Stimulated activated CD8-positive, alpha-beta memory T cell treated with anti-CD3 and anti-CD28 coated beads, Interleukin-12 subunit alpha, Interleukin-12 subunit beta, amount 100 ng/mL, for 24 hours (primary cell): Measurements from ENCODE around the gene MSANTD2.

Experiments used
- DNase-seq: peaks from one replicate; pipeline ENCODE4 v3.0.0-alpha.2; 2020; ENCODE audit errors: extremely low read depth

The MSANTD2 gene

GRCh38 chr11:124817036-124817435 is 16.8 kb upstream of the MSANTD2 start:
- DNase-seq: no peak

GRCh38 chr11:124814739-124815138 is 14.5 kb upstream of the MSANTD2 start:
- no peak for DNase-seq

GRCh38 chr11:124812876-124813275 is 12.7 kb upstream of the MSANTD2 start:
- DNase-seq: no peak

GRCh38 chr11:124811399-124812125 is 11.4 kb upstream of the MSANTD2 start:
- DNase-seq: no peak

- no peak for DNase-seq
These were observed 7.6 kb upstream of the MSANTD2 start for GRCh38 chr11:124807660-124808270.

GRCh38 chr11:124807201-124807600 is 7.0 kb upstream of the MSANTD2 start:
- no peak for DNase-seq

- DNase-seq: no peak
These were observed 4.7 kb upstream of the MSANTD2 start for GRCh38 chr11:124804884-124805283.

- no peak for DNase-seq
These were observed 1.6 kb upstream of the MSANTD2 start for GRCh38 chr11:124801636-124802312.

- DNase-seq: no peak
These were observed 808 bp upstream of the MSANTD2 start for GRCh38 chr11:124801014-124801413.

GRCh38 chr11:124799348-124800225 is 619 bp downstream of the MSANTD2 start:
- no peak for DNase-seq

GRCh38 chr11:124798991-124799347 is 1.2 kb downstream of the MSANTD2 start:
- DNase-seq: no peak

- DNase-seq: no peak
These were observed 3.9 kb downstream of the MSANTD2 start for GRCh38 chr11:124796312-124796711.

- DNase-seq: no peak
These were observed 6.5 kb downstream of the MSANTD2 start for GRCh38 chr11:124793466-124794278.

- no peak for DNase-seq
These were observed 8.4 kb downstream of the MSANTD2 start for GRCh38 chr11:124791626-124792341.

GRCh38 chr11:124788521-124788920 is 11.7 kb downstream of the MSANTD2 start:
- DNase-seq: no peak

- DNase-seq: no peak
These were observed 16.2 kb downstream of the MSANTD2 start for GRCh38 chr11:124784051-124784450.

GRCh38 chr11:124783002-124783401 is 17.2 kb downstream of the MSANTD2 start:
- DNase-seq: no peak

- no peak for DNase-seq
These were observed 20.6 kb downstream of the MSANTD2 start for GRCh38 chr11:124779568-124779967.

GRCh38 chr11:124778281-124778680 is 21.9 kb downstream of the MSANTD2 start:
- no peak for DNase-seq

GRCh38 chr11:124776865-124777645 is 23.2 kb downstream of the MSANTD2 start:
- no peak for DNase-seq
